DMS 273 (cell line): ENCODE measurements around the gene RAB43.

ENCODE experiments used
- DNase-seq: peaks from one replicate; lab custom pipeline; 2025; ENCODE audit not compliant: unreplicated experiment; lab: John Stamatoyannopoulos, UW

The RAB43 gene

GRCh38 chr3:129040039-129040336, 81.6 kb downstream of the RAB43 start:
- DNase-seq = no peak

GRCh38 chr3:129039271-129040038, 82.1 kb downstream of the RAB43 start:
- peak; percentile 96 for DNase-seq

- no peak for DNase-seq
Observed at GRCh38 chr3:129038121-129038855, 83.3 kb downstream of the RAB43 start.
